ENCODE data around the gene SOD3.

DNA sequence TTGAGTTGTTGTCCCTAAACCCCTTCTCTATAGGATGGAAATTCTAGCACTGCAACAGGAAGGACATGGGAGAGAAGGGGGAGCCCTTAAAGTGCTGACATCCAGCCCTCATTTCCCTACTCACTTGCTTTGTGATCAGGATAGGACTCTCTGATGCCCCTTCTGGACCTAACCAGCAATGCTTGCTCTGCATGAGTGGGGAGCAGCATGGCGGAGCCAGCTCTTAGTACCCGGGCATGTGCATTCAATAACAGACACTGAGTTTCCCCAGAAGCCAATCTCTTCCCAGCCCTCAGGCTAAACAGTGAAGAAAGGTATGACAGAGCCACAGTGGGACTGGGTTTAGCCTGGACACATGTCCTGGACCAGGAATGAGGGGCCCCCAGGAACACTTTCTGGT is 14.0 kb downstream of the SOD3 start:
- TF ChIP-seq, protein P1, sequence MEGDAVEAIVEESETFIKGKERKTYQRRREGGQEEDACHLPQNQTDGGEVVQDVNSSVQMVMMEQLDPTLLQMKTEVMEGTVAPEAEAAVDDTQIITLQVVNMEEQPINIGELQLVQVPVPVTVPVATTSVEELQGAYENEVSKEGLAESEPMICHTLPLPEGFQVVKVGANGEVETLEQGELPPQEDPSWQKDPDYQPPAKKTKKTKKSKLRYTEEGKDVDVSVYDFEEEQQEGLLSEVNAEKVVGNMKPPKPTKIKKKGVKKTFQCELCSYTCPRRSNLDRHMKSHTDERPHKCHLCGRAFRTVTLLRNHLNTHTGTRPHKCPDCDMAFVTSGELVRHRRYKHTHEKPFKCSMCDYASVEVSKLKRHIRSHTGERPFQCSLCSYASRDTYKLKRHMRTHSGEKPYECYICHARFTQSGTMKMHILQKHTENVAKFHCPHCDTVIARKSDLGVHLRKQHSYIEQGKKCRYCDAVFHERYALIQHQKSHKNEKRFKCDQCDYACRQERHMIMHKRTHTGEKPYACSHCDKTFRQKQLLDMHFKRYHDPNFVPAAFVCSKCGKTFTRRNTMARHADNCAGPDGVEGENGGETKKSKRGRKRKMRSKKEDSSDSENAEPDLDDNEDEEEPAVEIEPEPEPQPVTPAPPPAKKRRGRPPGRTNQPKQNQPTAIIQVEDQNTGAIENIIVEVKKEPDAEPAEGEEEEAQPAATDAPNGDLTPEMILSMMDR (IDR thresholded peaks at IDR 0.05; ENCODE audit: low read depth, low read length, missing input control) = no peak
- TF ChIP-seq HNF4G (IDR thresholded peaks at IDR 0.05) = no peak
